KBM-7 (cell line): ENCODE data around the gene RPL11.
"Not testable (repeated sequence)": the region's sequence is repeated elsewhere in the genome, so short reads cannot be mapped to it uniquely, and the experiment has no call there.

Source experiments
- DNase-seq: peaks from one replicate; pipeline ENCODE4 v3.0.0-alpha.2; 2015
- in situ Hi-C: fragments of 300-500 bp; cut with MboI; formaldehyde crosslinking; loops from 2 replicates; pipeline ENCODE4 v1.14.3; 2020; ENCODE audit warnings: low sequenced_read_pairs, low pct_unique_long_range_greater_than_20kb, mixed read lengths

The RPL11 gene

GRCh38 chr1:23691499-23692307 is at the start of gene RPL11:
Gene RPL11 (plus strand): TSS chr1:23691806. CDS start chr1:23691824, 18 bp downstream.
- in situ Hi-C loops, result no loop called here
- DNase-seq, result peak; percentile 96

- DNase-seq, result no peak
- in situ Hi-C loops, result no loop called here
Observed at GRCh38 chr1:23643736-23644554, 47.7 kb upstream of the RPL11 start.

- DNase-seq, result no peak
- in situ Hi-C loops, result no loop called here
Observed at GRCh38 chr1:23644555-23644866, 47.1 kb upstream of the RPL11 start.

GRCh38 chr1:23645338-23645737 is 46.3 kb upstream of the RPL11 start:
- DNase-seq, result no peak

GRCh38 chr1:23646091-23646490 is 45.5 kb upstream of the RPL11 start:
- DNase-seq, result no peak
- in situ Hi-C loops, result no loop called here

More at GRCh38 chr1:23645338-23645737, 46.3 kb upstream of the RPL11 start:
- in situ Hi-C loops, result no loop called here

GRCh38 chr1:23646541-23646940 is 45.1 kb upstream of the RPL11 start:
- no peak for DNase-seq
- in situ Hi-C loops, result no loop called here

GRCh38 chr1:23648576-23648975 is 43.0 kb upstream of the RPL11 start:
- in situ Hi-C loops, result no loop called here
- no peak for DNase-seq

- in situ Hi-C loops, DNase-seq: not testable (repeated sequence)
Observed at GRCh38 chr1:23649157-23649556, 42.4 kb upstream of the RPL11 start.

GRCh38 chr1:23650344-23650990 is 41.1 kb upstream of the RPL11 start:
- in situ Hi-C loops, result no loop called here
- DNase-seq, result no peak

- in situ Hi-C loops, result no loop called here
- DNase-seq, result no peak
Observed at GRCh38 chr1:23651069-23651808, 40.4 kb upstream of the RPL11 start.

GRCh38 chr1:23657659-23658275 is 33.8 kb upstream of the RPL11 start:
- peak; percentile 49 for DNase-seq
- in situ Hi-C loops, result no loop called here

GRCh38 chr1:23660671-23661070 is 30.9 kb upstream of the RPL11 start:
- in situ Hi-C loops, result no loop called here
- DNase-seq, result no peak

- no peak for DNase-seq
- in situ Hi-C loops, result no loop called here
Observed at GRCh38 chr1:23661887-23662286, 29.7 kb upstream of the RPL11 start.

- DNase-seq, result peak; percentile 87
- in situ Hi-C loops, result no loop called here
Observed at GRCh38 chr1:23664837-23665795, 26.5 kb upstream of the RPL11 start.

GRCh38 chr1:23667411-23667810 is 24.2 kb upstream of the RPL11 start:
- in situ Hi-C loops, result no loop called here
- no peak for DNase-seq

GRCh38 chr1:23670709-23671108 is 20.9 kb upstream of the RPL11 start:
- DNase-seq, result no peak
- in situ Hi-C loops, result no loop called here

GRCh38 chr1:23673086-23673813 is 18.4 kb upstream of the RPL11 start:
- in situ Hi-C loops, result no loop called here
- peak; percentile 49 for DNase-seq
